Mammary epithelial cell (primary cell): ENCODE data around the gene MIER3.

Experiments
- EZH2 ChIP-seq: IDR thresholded peaks from 2 replicates; pipeline ENCODE4 v1.6.1; 2012; ENCODE audit warnings: low read length, inconsistent platforms, borderline replicate concordance
- TF ChIP-seq, protein P1 (sequence below), 2 donors: IDR thresholded peaks in 1 of 2; conservative IDR thresholded peaks in 1 of 2; 2 replicates each; pipeline ENCODE4 v1.5.1; 2011 to 2012; ENCODE audit warnings: inconsistent platforms in 2 of 2, low read length in 2 of 2, mild to moderate bottlenecking in 2 of 2, control low read depth in 1 of 2, low read depth in 1 of 2; ENCODE audit not compliant: insufficient read depth in 1 of 2; ENCODE audit errors: extremely low read depth in 1 of 2

- TF ChIP-seq, protein P1, sequence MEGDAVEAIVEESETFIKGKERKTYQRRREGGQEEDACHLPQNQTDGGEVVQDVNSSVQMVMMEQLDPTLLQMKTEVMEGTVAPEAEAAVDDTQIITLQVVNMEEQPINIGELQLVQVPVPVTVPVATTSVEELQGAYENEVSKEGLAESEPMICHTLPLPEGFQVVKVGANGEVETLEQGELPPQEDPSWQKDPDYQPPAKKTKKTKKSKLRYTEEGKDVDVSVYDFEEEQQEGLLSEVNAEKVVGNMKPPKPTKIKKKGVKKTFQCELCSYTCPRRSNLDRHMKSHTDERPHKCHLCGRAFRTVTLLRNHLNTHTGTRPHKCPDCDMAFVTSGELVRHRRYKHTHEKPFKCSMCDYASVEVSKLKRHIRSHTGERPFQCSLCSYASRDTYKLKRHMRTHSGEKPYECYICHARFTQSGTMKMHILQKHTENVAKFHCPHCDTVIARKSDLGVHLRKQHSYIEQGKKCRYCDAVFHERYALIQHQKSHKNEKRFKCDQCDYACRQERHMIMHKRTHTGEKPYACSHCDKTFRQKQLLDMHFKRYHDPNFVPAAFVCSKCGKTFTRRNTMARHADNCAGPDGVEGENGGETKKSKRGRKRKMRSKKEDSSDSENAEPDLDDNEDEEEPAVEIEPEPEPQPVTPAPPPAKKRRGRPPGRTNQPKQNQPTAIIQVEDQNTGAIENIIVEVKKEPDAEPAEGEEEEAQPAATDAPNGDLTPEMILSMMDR (conservative IDR thresholded peaks at IDR 0.05 in 1 of 2, IDR thresholded peaks at IDR 0.05 in 1 of 2; ENCODE audit: extremely low read depth in 1 of 2, insufficient read depth in 1 of 2, low read depth in 1 of 2, low read length in 2 of 2), result no peak
- TF ChIP-seq EZH2, result no peak
These were observed 38.2 kb downstream of the MIER3 start for GRCh38 chr5:56913766-56914165.
